GM15510 (cell line): ENCODE measurements around the gene SLC25A17.

ENCODE experiments used
- POLR2A ChIP-seq: IDR thresholded peaks from 3 replicates; pipeline ENCODE4 v1.6.1; 2011; ENCODE audit warnings: borderline replicate concordance; ENCODE audit not compliant: insufficient read length; ENCODE audit errors: extremely low read depth

The SLC25A17 gene

GRCh38 chr22:40791241-40791640 is 27.9 kb downstream of the SLC25A17 start:
- TF ChIP-seq POLR2A, result no peak

- TF ChIP-seq POLR2A, result no peak
Observed at GRCh38 chr22:40789131-40789530, 30.0 kb downstream of the SLC25A17 start.

- no peak for TF ChIP-seq POLR2A
Observed at GRCh38 chr22:40782521-40782920, 36.6 kb downstream of the SLC25A17 start.

- no peak for TF ChIP-seq POLR2A
Observed at GRCh38 chr22:40769761-40770160, 49.4 kb downstream of the SLC25A17 start.

- TF ChIP-seq POLR2A, result no peak
Observed at GRCh38 chr22:40768206-40768605, 50.9 kb downstream of the SLC25A17 start.

GRCh38 chr22:40766956-40767355 is 52.2 kb downstream of the SLC25A17 start:
- no peak for TF ChIP-seq POLR2A

- no peak for TF ChIP-seq POLR2A
Observed at GRCh38 chr22:40764763-40765441, 54.2 kb downstream of the SLC25A17 start.

- TF ChIP-seq POLR2A, result no peak
Observed at GRCh38 chr22:40759294-40759840, 59.8 kb downstream of the SLC25A17 start.

GRCh38 chr22:40758390-40758789 is 60.8 kb downstream of the SLC25A17 start:
- no peak for TF ChIP-seq POLR2A

GRCh38 chr22:40757071-40757470 is 62.1 kb downstream of the SLC25A17 start:
- TF ChIP-seq POLR2A, result no peak

GRCh38 chr22:40753114-40753513 is 66.0 kb downstream of the SLC25A17 start:
- TF ChIP-seq POLR2A, result no peak

- TF ChIP-seq POLR2A, result no peak
Observed at GRCh38 chr22:40751250-40751649, 67.9 kb downstream of the SLC25A17 start.

GRCh38 chr22:40749829-40750228 is 69.3 kb downstream of the SLC25A17 start:
- no peak for TF ChIP-seq POLR2A

GRCh38 chr22:40748388-40749355 is 70.5 kb downstream of the SLC25A17 start:
- TF ChIP-seq POLR2A, result no peak

GRCh38 chr22:40747361-40747760 is 71.8 kb downstream of the SLC25A17 start:
- no peak for TF ChIP-seq POLR2A
